ENCODE data around the gene DDX49.

- TF ChIP-seq CTCF (conservative IDR thresholded peaks at IDR 0.05; ENCODE audit: low read length) (no peak), EZH2phosphoT487 (IDR thresholded peaks at IDR 0.05; ENCODE audit: borderline replicate concordance, low read depth, low read length) (no peak)
Measured at GRCh38 chr19:18972301-18972811, 52.8 kb downstream of the DDX49 start.

Measured in OCI-LY7 (cell line).